ENCODE data around the gene SERPINA10. TPM values are rescaled to one million over a fixed set of nuclear protein-coding genes. Genes with fewer than 3 reads are reported as not detected.

Gene SERPINA10
- total RNA-seq, 1 experiment from 2014 or later: 7.3 TPM

DNA sequence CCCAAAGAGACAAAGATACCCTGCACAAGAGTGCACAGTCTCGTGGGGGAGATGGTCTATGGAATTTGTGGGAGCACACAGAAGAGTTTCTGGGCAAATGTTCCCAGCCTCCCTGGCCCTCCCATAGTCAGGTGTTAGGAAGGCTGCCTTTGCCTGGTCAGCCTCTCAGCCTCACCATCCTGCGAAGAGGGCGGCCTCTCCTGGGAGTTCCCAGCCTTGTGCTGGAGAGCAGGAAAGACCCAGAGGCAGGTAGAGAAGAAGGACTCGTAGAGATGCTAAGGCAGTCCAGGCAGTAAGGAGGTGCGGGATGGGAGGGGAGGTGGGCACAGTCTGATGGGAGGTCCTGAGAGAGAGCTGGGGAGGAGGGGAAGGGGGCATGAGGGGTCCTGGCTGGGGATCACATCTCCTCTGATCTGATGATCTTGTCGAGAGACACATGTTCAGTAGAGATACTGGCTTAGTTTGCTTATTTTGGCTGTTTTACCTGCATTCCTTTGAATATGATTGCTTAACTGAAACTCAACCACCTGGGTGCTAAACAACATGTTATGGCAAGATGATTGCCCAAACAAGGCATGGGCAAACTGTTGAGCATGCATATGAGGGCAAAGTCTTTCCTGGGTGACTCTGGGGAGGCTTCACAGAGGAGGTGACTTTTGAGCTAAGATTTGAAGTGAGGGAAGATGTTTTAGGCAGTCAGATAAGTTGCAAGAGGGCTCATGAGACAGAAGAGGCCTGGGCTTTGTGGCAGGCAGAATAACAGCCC, 19.6 kb upstream of the SERPINA10 start:
- TF ChIP-seq, protein P1, sequence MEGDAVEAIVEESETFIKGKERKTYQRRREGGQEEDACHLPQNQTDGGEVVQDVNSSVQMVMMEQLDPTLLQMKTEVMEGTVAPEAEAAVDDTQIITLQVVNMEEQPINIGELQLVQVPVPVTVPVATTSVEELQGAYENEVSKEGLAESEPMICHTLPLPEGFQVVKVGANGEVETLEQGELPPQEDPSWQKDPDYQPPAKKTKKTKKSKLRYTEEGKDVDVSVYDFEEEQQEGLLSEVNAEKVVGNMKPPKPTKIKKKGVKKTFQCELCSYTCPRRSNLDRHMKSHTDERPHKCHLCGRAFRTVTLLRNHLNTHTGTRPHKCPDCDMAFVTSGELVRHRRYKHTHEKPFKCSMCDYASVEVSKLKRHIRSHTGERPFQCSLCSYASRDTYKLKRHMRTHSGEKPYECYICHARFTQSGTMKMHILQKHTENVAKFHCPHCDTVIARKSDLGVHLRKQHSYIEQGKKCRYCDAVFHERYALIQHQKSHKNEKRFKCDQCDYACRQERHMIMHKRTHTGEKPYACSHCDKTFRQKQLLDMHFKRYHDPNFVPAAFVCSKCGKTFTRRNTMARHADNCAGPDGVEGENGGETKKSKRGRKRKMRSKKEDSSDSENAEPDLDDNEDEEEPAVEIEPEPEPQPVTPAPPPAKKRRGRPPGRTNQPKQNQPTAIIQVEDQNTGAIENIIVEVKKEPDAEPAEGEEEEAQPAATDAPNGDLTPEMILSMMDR (IDR thresholded peaks at IDR 0.05; ENCODE audit: insufficient read depth in 1 of 2, low read depth in 1 of 2, low read length in 1 of 2, severe bottlenecking in 1 of 2, unreplicated experiment in 1 of 2): no peak
- intact Hi-C loops (cut with micrococcal nuclease; ENCODE audit: unreplicated experiment): no loop called here
- CTCF ChIA-PET: no interaction called here
- Mint-ChIP-seq H3K9me3 (ENCODE audit: unreplicated experiment) (peaks cover 14% of the 10 kb centered on the region), H3K36me3 (ENCODE audit: insufficient read depth, unreplicated experiment) (no peaks in the 10 kb centered on the region), H3K4me1 (ENCODE audit: low read depth, unreplicated experiment) (no peaks in the 10 kb centered on the region), H3K4me3 (ENCODE audit: unreplicated experiment) (no peak overlapping the region), H3K27me3 (ENCODE audit: insufficient read depth, unreplicated experiment) (no peaks in the 10 kb centered on the region), H3K27ac (ENCODE audit: unreplicated experiment) (no peak overlapping the region)
- Histone ChIP-seq H3K4me1 (no peaks in the 10 kb centered on the region; the same call in 1 of the 2 replicates), H3K27me3 (replicated peaks; ENCODE audit: control insufficient read depth, insufficient read depth, low read length) (no peaks in the 10 kb centered on the region), H3K9me3 (no peaks in the 10 kb centered on the region), H3K4me3 (ENCODE audit: low read depth, low read length) (no peak overlapping the region), H3K36me3 (ENCODE audit: control insufficient read depth, insufficient read depth, low read length) (no peaks in the 10 kb centered on the region)
- no peak for DNase-seq
- BruUV-seq (replicated peaks): no TSS peak
- POLR2A ChIA-PET: no interaction called here

DNA sequence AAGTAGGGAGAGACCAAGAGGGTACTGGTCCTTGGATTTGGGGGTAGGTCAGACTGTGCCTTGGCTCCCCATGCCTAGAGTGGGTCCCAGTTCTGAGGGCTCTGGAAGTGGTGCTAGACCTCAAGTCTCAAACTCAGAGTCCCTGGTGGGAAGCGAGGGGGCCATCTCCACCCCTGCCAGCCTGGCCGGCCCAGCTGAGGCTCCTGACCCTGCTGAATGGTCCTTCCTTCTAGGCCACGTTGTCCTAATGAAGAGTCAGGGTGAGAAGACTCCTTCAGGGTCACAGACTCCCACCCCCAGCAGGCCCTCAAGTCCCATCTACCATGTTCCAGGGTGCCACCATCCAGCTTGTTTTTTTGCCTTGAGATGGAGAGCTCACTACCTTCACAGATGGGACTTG, 17.2 kb upstream of the SERPINA10 start:
- Mint-ChIP-seq H3K27me3 (ENCODE audit: insufficient read depth, unreplicated experiment) (no peaks in the 10 kb centered on the region), H3K4me1 (ENCODE audit: low read depth, unreplicated experiment) (no peaks in the 10 kb centered on the region), H3K27ac (ENCODE audit: unreplicated experiment) (no peak overlapping the region), H3K4me3 (ENCODE audit: unreplicated experiment) (no peak overlapping the region), H3K36me3 (ENCODE audit: insufficient read depth, unreplicated experiment) (peaks cover 4% of the 10 kb centered on the region), H3K9me3 (ENCODE audit: unreplicated experiment) (peaks cover 14% of the 10 kb centered on the region)
- Histone ChIP-seq H3K4me1 (no peaks in the 10 kb centered on the region; the same call in 1 of the 2 replicates), H3K4me3 (ENCODE audit: low read depth, low read length) (no peak overlapping the region), H3K36me3 (ENCODE audit: control insufficient read depth, insufficient read depth, low read length) (no peaks in the 10 kb centered on the region), H3K9me3 (no peaks in the 10 kb centered on the region), H3K27me3 (replicated peaks; ENCODE audit: control insufficient read depth, insufficient read depth, low read length) (no peaks in the 10 kb centered on the region)
- POLR2A ChIA-PET: no interaction called here
- BruUV-seq (replicated peaks): no TSS peak
- CTCF ChIA-PET: no interaction called here
- intact Hi-C loops (cut with micrococcal nuclease; ENCODE audit: unreplicated experiment): no loop called here
- no peak for DNase-seq
- TF ChIP-seq, protein P1 (IDR thresholded peaks at IDR 0.05; ENCODE audit: insufficient read depth in 1 of 2, low read depth in 1 of 2, low read length in 1 of 2, severe bottlenecking in 1 of 2, unreplicated experiment in 1 of 2): no peak

DNA sequence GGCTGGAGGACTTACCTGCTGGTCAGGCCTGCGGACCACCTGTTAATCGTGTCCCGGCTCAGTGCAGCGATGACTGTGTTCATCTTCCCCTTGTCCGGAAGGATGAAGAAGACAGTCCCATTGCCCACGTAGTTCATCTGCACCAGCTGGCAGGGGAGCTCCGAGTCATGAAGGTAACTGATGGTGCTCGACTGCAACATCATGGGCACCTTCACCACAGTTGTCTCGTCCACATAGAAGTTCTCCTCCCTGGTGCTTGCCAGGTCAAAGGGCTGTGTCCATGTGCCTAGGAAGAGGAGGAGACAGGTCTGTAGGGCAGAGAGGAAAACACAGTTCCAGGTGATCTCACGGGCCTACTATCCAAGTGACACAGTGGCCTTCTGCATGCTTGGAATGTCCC, 16.7 kb upstream of the SERPINA10 start:
- DNase-seq: no peak
- no peaks in the 10 kb centered on the region for H3K27me3 ChIP-seq (replicated peaks; ENCODE audit: control insufficient read depth, insufficient read depth, low read length)
- TF ChIP-seq, protein P1 (IDR thresholded peaks at IDR 0.05; ENCODE audit: insufficient read depth in 1 of 2, low read depth in 1 of 2, low read length in 1 of 2, severe bottlenecking in 1 of 2, unreplicated experiment in 1 of 2): no peak
- Mint-ChIP-seq H3K27ac (ENCODE audit: unreplicated experiment) (no peak overlapping the region), H3K4me3 (ENCODE audit: unreplicated experiment) (no peak overlapping the region), H3K9me3 (ENCODE audit: unreplicated experiment) (peaks cover 14% of the 10 kb centered on the region), H3K4me1 (ENCODE audit: low read depth, unreplicated experiment) (no peaks in the 10 kb centered on the region), H3K36me3 (ENCODE audit: insufficient read depth, unreplicated experiment) (peaks cover 4% of the 10 kb centered on the region), H3K27me3 (ENCODE audit: insufficient read depth, unreplicated experiment) (no peaks in the 10 kb centered on the region)
- H3K36me3 ChIP-seq (ENCODE audit: control insufficient read depth, insufficient read depth, low read length): no peaks in the 10 kb centered on the region
- H3K4me3 ChIP-seq (ENCODE audit: low read depth, low read length): no peak overlapping the region
- POLR2A ChIA-PET: no interaction called here
- no TSS peak for BruUV-seq (replicated peaks)
- H3K4me1 ChIP-seq: no peaks in the 10 kb centered on the region; the same call in 1 of the 2 replicates
- CTCF ChIA-PET: interaction anchor here (0.7 kb wide), 1 partner anchor 130 kb away, joined by 4 read pairs; no protein-coding TSS in a partner anchor
- no peaks in the 10 kb centered on the region for H3K9me3 ChIP-seq
- intact Hi-C loops (cut with micrococcal nuclease; ENCODE audit: unreplicated experiment): loop anchor here (5.0 to 10.0 kb wide), 2 partner anchors 127 to 275 kb away; no protein-coding TSS in a partner anchor

Measured in Caco-2 (cell line).